Activated T-cell treated with anti-CD3 and anti-CD28 coated beads, Interleukin-2, amount 50 U/mL, for 24 hours (primary cell): ENCODE data around the gene LEMD2.

Source experiments
- DNase-seq: peaks from one replicate; pipeline ENCODE4 v3.0.0-alpha.2; 2020
- H3K27ac Mint-ChIP-seq: 2 replicates; pipeline ENCODE4 v1.8.0; 2020; ENCODE audit warnings: mild to moderate bottlenecking, mixed read lengths
- H3K27me3 Mint-ChIP-seq: 2 replicates; pipeline ENCODE4 v1.8.0; 2020; ENCODE audit warnings: mixed read lengths
- H3K36me3 Mint-ChIP-seq: 2 replicates; pipeline ENCODE4 v1.8.0; 2020; ENCODE audit warnings: low read depth, mixed read lengths
- H3K4me1 Mint-ChIP-seq: 2 replicates; pipeline ENCODE4 v1.8.0; 2020; ENCODE audit warnings: low read depth, mixed read lengths
- H3K4me3 Mint-ChIP-seq: 2 replicates; pipeline ENCODE4 v1.8.0; 2020; ENCODE audit warnings: mild to moderate bottlenecking, moderate library complexity, mixed read lengths
- H3K9me3 Mint-ChIP-seq: 2 replicates; pipeline ENCODE4 v1.8.0; 2020; ENCODE audit warnings: mixed read lengths

LEMD2 gene

DNA sequence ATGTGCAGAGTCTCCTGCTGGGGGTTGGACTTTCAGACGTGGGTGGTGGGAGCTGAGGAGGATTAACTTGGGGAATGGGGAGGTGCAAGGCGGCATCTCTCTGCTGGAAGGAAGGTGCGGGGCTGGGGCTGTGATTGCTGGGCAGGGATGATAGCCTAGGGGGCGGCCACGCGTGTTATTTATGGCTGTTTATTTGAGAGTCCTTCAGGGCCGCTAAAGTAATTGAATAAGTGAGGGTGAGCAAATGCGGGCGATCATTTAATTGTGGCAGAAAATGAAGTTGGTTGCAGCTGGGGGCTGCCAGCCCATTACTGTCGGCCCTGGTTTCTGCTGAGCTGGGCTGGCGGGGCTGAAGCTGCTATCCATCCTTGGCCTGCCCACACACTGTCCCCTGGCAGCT, 34.7 kb downstream of the LEMD2 start:
- Mint-ChIP-seq H3K4me1 (no peaks in the 10 kb centered on the region), H3K27ac (no peak overlapping the region), H3K36me3 (no peaks in the 10 kb centered on the region), H3K27me3 (no peaks in the 10 kb centered on the region), H3K9me3 (no peaks in the 10 kb centered on the region), H3K4me3 (no peak overlapping the region)
- DNase-seq = no peak

DNA sequence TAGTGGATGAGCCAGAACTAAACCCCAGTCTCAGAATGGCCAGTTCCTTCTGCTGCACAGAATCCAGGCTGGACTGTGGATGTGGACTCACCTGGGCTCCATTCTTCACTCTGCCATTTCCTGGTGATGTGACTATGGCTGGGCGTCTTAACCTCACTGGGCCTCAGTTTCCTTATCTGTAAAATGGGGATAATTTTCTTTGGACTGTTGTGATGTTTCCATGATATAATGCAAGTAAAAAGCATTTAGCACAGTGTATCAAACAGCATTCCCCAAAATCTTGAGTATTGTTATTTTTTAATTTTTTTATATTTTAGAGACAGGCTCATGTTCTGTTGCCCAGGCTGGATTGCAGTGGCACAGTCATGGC, 36.3 kb downstream of the LEMD2 start:
- DNase-seq = no peak
- Mint-ChIP-seq H3K4me1 (no peaks in the 10 kb centered on the region), H3K27ac (no peak overlapping the region), H3K4me3 (no peak overlapping the region), H3K36me3 (no peaks in the 10 kb centered on the region), H3K9me3 (no peaks in the 10 kb centered on the region), H3K27me3 (peaks cover 2% of the 10 kb centered on the region)

DNA sequence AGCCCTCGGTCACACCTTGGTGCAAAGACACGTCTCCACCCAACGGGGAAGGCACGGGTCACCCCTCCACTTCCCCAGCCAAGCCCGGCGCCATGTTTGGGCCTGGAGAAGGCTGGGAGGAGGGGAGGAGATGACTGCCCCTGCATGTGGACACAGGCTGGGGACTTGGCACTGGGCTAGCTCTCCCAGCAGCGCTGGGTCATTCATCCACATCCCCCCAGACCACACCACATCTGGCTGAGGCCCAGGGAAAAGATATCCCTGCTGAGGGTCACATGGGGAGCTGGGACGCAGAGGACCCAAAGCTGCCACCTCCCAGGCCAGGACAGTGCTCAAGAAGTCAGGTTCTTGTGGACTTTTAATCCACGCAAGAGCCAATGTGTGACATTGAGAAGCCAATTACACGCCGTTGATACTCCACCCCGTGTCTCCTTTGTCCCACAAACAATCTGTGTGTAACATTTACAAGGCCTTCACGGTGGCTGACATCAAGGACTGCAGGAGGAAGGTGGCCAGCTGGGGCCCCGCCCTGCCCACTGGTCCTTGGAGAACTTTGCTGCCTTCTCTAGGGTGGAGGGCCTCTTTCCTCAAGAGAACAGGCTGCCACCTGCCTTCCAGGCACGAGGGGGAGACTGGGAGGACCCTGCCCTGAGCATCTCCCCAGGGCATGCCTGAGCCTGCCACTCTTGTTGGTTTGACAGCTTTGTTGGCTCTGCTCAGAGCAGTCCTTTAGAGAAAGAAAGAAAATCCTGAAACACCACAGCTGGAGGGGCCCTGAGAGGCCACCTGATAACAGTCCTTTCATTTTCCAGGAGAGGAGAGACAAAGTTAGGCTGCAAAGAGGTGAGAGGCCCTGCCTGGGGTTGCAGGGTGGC, 36.9 kb downstream of the LEMD2 start:
- Mint-ChIP-seq H3K9me3 (no peaks in the 10 kb centered on the region), H3K27ac (no peak overlapping the region), H3K36me3 (no peaks in the 10 kb centered on the region), H3K4me3 (no peak overlapping the region), H3K4me1 (no peaks in the 10 kb centered on the region), H3K27me3 (peaks cover 2% of the 10 kb centered on the region)
- no peak for DNase-seq

DNA sequence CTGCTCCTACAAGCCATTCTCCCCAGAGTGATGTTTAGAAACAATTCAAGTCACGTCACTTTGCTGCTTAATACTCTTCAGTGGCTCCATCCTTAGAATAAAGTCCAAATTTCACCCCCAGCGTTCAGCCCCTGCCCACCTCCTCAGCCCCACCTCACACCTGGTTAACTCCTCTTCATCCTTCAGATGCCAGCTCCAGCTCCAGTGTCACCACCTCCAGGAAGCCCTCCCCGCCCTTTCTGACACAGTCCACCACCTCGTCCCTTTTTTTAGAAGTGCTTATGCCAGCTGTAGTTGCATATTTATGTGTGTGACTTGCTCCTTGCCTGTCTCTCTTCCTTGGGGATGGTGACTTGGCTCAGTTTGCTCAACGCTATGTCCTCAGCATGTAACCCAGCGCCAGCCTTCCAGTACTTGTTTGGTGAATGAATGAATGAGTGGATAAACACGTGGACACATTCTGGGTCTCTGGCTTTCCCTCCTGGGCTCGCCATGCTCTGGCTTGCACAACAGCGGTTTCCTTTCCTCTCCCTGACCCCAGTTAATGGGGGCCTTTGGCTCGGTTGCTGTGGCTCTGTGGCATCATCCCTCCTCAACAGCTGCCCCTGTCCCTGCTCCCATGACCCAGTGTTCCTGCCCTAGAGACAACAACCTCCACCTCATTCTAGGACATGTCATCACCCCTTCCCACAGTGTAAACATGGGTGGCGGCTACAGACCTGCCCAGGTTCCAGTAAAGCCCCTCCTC, 38.5 kb downstream of the LEMD2 start:
- Mint-ChIP-seq H3K9me3 (no peaks in the 10 kb centered on the region), H3K36me3 (no peaks in the 10 kb centered on the region), H3K4me3 (no peak overlapping the region), H3K27me3 (peaks cover 2% of the 10 kb centered on the region), H3K4me1 (no peaks in the 10 kb centered on the region), H3K27ac (no peak overlapping the region)
- DNase-seq = no peak

DNA sequence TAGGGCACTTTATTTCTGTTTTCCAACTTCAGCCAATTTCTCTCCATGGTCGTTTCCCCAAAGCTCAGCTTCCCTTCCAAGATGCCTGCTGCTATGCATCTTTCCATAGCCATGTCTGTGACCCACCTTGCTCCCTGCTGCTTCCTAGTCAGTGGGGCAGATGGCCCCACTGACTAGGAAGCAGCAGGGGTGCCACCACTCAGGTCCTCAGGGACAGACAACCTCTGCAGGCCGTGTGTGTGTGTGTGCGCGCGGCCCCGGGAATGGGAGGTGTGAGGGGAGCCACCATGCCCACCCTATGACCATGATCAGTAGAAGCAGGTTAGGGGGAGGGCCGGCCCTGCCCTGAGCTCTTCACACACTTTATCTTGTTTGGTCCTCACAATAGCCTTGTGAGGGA, 39.5 kb downstream of the LEMD2 start:
- DNase-seq = no peak
- no peaks in the 10 kb centered on the region for H3K4me1 Mint-ChIP-seq
- H3K36me3 Mint-ChIP-seq = no peaks in the 10 kb centered on the region
- H3K9me3 Mint-ChIP-seq = no peaks in the 10 kb centered on the region
- no peak overlapping the region for H3K27ac Mint-ChIP-seq
- no peak overlapping the region for H3K4me3 Mint-ChIP-seq
- H3K27me3 Mint-ChIP-seq = peaks cover 2% of the 10 kb centered on the region

DNA sequence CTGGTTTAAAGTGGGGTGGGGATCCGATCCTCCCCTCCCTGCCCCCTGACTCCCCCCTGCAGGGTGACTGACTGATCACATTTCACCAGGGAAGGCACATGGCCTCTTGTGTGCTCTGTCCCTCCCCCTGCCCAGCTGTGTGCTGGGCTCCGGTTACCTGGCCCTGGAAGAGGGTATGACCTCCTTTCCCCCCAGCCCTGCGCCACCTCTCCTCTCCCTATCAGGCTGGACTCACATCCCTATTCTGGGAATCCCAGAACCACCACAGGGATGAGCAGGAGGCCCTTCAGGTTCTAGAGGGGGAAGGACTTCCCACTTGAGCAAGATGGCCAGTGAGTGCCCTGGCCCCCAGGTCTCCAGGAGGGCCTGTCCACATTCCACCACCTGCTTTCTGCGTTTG, 40.1 kb downstream of the LEMD2 start:
- H3K4me3 Mint-ChIP-seq = no peak overlapping the region
- DNase-seq = no peak
- H3K27ac Mint-ChIP-seq = no peak overlapping the region
- no peaks in the 10 kb centered on the region for H3K36me3 Mint-ChIP-seq
- H3K4me1 Mint-ChIP-seq = peaks cover 2% of the 10 kb centered on the region
- no peaks in the 10 kb centered on the region for H3K9me3 Mint-ChIP-seq
- peaks cover 2% of the 10 kb centered on the region for H3K27me3 Mint-ChIP-seq

DNA sequence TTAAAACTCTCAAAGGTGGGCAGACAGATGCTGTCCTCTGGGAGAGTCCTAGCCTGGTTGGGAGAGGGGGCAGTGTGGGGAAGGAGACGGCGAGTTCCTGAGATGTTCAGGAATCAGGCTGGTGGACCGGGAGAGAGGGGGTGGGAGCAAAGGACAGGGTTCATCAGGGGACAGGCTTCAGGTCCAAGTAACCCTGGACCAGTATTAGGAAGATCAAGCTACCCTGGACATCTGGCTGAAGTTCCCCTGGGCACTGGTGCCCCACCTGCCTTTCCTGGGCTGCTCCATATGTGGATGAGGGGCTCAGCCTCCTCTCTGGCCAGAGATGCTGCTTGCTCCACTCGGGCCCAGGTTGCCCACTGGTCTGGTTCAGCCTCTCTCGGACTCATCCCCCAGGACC, 41.1 kb downstream of the LEMD2 start:
- H3K36me3 Mint-ChIP-seq = no peaks in the 10 kb centered on the region
- H3K27ac Mint-ChIP-seq = no peak overlapping the region
- H3K9me3 Mint-ChIP-seq = no peaks in the 10 kb centered on the region
- DNase-seq = no peak
- peaks cover 2% of the 10 kb centered on the region for H3K4me1 Mint-ChIP-seq
- H3K4me3 Mint-ChIP-seq = no peak overlapping the region
- H3K27me3 Mint-ChIP-seq = peaks cover 2% of the 10 kb centered on the region

DNA sequence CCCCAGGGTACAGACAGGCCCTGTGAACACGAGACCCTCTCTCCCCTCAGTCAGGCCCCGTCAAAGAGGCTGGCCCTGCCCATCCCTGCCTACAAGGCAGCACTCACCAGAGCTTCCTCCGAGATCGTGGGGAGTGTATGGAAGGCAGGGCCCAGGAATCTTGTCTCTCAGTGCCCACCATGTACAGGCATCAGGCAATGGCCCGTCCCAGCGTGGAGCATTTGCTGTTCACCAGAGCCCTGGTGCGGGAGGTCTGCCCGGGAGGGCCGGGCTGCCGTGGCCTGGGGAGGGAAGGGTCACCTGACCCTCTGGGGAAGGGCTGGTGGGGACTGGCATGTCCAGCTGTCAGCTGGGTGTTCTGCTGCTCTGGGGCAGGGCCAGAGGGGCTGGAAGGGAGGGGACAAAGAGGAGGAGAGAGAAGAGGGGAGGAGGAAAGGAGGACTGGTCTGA, 42.3 kb downstream of the LEMD2 start, which contains the start of gene IP6K3:
Gene IP6K3, minus strand, starts transcription at position 255 of the 450 bp plus-strand sequence. CDS start 11,429 bp downstream, outside the sequence.
- Mint-ChIP-seq H3K36me3 (no peaks in the 10 kb centered on the region), H3K4me3 (no peak within 1 kb of the TSS), H3K9me3 (no peaks in the 10 kb centered on the region), H3K27ac (no peak within 1 kb of the TSS), H3K27me3 (peaks cover 2% of the 10 kb centered on the region), H3K4me1 (peaks cover 2% of the 10 kb centered on the region)
- no peak for DNase-seq

DNA sequence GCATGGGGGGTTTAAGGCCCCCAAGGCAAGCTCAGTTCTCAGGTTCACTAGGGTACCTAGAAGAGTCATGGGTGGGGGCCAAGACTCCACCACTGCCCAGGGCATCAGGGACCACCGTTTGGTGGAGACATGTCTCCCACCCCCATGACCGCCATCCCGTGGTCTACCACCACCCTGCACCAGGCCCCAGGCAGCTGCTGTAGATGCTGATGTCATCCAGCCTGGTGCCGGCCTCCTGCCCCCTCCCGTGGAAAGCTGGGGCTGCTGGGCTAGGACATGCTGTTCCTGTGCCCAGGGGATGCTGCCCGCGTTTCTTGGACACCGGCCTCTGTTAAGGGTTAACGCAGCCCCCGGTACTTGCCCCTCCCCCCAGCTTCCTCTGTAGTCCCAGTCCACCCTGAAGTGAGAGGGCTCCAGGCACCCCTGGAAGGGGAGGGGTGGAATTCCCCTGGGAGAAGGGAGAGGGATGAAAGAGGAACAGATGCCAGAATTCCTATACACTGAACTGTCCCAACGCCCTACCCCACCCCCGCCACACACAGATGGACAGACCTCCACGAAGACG, 42.8 kb downstream of the LEMD2 start:
- no peak for DNase-seq
- no peak overlapping the region for H3K4me3 Mint-ChIP-seq
- H3K36me3 Mint-ChIP-seq = no peaks in the 10 kb centered on the region
- peaks cover 2% of the 10 kb centered on the region for H3K27me3 Mint-ChIP-seq
- no peaks in the 10 kb centered on the region for H3K9me3 Mint-ChIP-seq
- peaks cover 2% of the 10 kb centered on the region for H3K4me1 Mint-ChIP-seq
- no peak overlapping the region for H3K27ac Mint-ChIP-seq

DNA sequence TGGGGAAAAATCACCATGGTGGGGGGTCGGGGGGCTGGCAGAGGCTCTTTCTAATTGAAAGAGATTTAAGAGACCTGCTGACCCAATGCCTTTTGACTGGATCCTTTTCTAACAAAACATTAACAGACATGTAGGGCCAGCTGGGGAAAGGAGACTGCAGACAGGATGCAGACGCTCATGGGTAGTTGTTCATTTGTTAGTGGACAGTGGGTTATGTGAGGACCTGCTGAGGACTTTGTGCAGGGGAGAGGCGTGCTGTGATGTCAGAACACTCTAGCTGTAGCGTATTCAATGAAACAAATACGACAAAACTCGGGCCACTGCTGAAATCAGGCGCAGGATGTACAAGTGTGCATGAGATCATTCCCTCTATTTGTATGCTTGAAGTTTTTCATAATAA, 43.4 kb downstream of the LEMD2 start:
- Mint-ChIP-seq H3K9me3 (no peaks in the 10 kb centered on the region), H3K4me1 (peaks cover 2% of the 10 kb centered on the region), H3K36me3 (no peaks in the 10 kb centered on the region), H3K4me3 (no peak overlapping the region), H3K27me3 (peaks cover 2% of the 10 kb centered on the region), H3K27ac (no peak overlapping the region)
- no peak for DNase-seq

DNA sequence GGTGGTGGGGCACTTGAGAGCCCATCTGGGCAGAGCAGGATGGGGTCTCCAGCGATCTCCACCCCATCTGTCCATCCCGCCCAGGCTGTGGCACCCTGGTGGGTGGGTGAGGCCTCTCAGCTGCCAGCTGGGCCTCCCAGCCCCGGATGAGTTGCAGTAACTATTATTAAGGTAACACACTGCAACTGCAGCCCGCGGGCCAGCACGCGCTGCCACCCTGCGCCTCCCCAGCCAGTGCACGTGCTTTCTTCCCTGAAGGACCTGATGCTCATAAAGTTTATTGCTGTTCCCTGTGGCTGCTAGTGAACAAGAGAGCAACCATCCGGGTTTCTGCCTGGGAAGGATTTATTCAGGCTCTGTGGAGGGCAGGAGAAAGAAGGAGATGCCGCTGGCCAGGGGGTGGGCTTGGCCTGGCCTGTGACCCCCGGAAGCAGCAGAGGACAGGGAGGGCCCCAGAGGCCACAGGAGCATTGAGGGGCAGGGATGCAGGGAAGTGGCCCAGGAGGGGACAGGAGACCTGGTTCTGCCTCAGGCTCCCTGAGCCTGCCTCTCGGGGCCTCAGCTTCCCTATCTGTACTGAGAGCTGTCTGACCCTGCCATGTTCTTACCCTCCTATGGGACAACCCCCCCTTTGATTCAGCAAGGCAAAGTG, 43.9 kb downstream of the LEMD2 start:
- H3K27ac Mint-ChIP-seq = no peak overlapping the region
- peaks cover 2% of the 10 kb centered on the region for H3K4me1 Mint-ChIP-seq
- no peaks in the 10 kb centered on the region for H3K9me3 Mint-ChIP-seq
- peaks cover 2% of the 10 kb centered on the region for H3K27me3 Mint-ChIP-seq
- no peaks in the 10 kb centered on the region for H3K36me3 Mint-ChIP-seq
- no peak for DNase-seq
- H3K4me3 Mint-ChIP-seq = no peak overlapping the region

DNA sequence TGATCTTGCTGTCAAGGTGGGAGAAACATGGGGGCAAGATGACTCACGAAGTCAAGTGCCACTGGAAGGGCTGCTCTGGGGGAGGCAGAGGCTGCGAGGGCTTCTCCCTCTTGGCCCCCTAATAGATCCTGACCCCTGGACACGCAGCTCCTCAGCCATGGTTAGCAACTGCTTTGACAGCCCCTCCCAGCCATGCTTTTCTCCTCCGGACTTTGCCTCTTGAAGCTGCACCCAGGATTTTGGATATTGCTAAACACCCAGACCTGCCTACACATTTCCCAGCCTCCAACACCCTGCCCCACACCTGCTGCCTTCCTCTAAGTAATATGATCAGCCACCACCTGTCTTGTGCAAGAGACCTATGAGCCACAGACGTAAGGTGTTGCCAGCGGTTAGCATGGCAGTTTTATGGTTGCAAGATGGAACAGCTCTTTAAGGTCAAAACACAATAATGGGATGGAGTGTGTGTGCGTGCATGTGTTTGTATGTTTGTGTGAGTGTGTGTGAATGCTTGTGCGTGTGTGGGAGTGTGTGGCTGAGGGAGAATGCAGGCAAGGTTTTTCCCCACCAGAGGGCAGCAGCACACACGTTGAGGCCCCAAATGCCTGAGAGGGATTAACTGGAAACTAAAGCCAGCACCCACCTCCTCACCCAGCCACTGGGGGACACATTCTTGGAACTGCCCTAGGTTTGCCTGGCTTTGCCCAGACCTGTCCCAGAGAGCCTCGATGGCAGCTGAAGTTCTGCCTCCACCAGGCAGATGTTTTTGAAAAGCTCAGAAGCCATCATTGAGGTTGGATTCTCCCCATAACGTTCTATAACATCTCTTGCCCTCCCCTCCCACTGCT, 44.7 kb downstream of the LEMD2 start:
- H3K4me1 Mint-ChIP-seq = peaks cover 2% of the 10 kb centered on the region
- no peaks in the 10 kb centered on the region for H3K9me3 Mint-ChIP-seq
- H3K27me3 Mint-ChIP-seq = peaks cover 2% of the 10 kb centered on the region
- peak; percentile 82 for DNase-seq
- H3K27ac Mint-ChIP-seq = no peak overlapping the region
- no peaks in the 10 kb centered on the region for H3K36me3 Mint-ChIP-seq
- no peak overlapping the region for H3K4me3 Mint-ChIP-seq

DNA sequence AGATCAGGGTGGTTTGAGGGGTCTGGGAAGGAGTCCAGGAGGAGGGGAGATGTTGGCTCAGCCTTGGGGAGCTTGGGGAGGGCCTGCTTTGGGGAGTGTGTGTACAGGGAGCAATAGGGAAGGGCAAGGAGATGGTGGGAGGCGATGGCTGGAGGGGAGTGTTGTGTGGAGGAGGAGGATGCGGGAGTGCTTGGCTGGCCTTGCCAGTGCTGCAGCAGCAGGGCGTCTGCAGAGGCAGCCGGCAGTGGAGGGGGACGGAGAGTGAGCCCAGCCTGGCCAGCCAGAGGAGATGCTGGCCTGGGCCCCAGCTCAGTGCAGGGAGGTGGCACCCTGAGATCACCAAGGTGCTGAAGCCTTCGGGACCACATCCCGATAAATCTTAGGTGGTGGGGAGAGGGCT, 46.1 kb downstream of the LEMD2 start:
- Mint-ChIP-seq H3K4me3 (no peak overlapping the region), H3K9me3 (no peaks in the 10 kb centered on the region), H3K27me3 (no peaks in the 10 kb centered on the region), H3K27ac (no peak overlapping the region), H3K4me1 (peaks cover 2% of the 10 kb centered on the region), H3K36me3 (no peaks in the 10 kb centered on the region)
- DNase-seq = no peak

DNA sequence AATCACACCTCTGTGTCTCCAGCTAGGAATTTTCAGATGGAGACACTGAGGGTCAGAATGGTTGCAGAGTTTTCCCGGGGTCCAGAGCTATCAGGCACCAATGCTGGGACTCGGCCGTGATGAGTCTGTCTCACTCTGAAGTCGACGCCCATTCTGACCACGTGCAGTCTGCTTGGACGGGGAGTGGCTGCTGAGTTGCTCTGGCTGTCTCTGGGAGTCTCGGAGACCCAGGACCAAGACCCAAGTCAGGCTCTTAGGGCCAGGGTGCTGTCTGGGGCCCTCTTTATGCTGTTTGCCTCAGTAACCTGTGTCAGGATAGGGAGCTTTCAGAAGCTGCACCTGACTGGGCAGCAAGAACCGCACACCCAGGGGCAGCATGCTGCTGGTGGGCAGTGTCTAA, 46.8 kb downstream of the LEMD2 start:
- Mint-ChIP-seq H3K4me1 (peaks cover 2% of the 10 kb centered on the region), H3K9me3 (no peaks in the 10 kb centered on the region), H3K27ac (no peak overlapping the region), H3K27me3 (no peaks in the 10 kb centered on the region), H3K4me3 (no peak overlapping the region), H3K36me3 (no peaks in the 10 kb centered on the region)
- DNase-seq = no peak
